Tibial nerve (tissue), 3 donors: ENCODE measurements around the gene LRRC10B.

Experiments used
- CTCF ChIP-seq, 5 experiments: fragments of 200-600 bp in 3 of 5; fragments of 450-650 bp in 2 of 5; sonication (generic) in 3 of 5; IDR thresholded peaks; one replicate each; pipeline ENCODE4 v1.5.1; 2016 to 2019; ENCODE audit warnings: antibody characterized with exemption in 5 of 5, mild to moderate bottlenecking in 3 of 5, moderate library complexity in 2 of 5
- POLR2A ChIP-seq, 2 donors: fragments of 450-650 bp; IDR thresholded peaks; one replicate each; pipeline ENCODE4 v1.6.1; 2017; ENCODE audit warnings: antibody characterized with exemption in 2 of 2, mild to moderate bottlenecking in 2 of 2, moderate library complexity in 2 of 2

GRCh38 chr11:61533401-61533800, 24.9 kb downstream of the LRRC10B start:
- TF ChIP-seq CTCF (IDR thresholded peaks at IDR 0.05) (no peak), POLR2A (IDR thresholded peaks at IDR 0.05) (no peak)
